Epithelial cell of prostate (primary cell): ENCODE data around the gene ANTKMT.

Source experiments
- DNase-seq: peaks from one replicate; pipeline ENCODE4 v3.0.0-alpha.2; 2011; ENCODE audit warnings: low read depth, low spot score
- H3K27ac ChIP-seq: fragments of 450-650 bp; 2 replicates; pipeline ENCODE4 v1.5.1; 2017; ENCODE audit warnings: mild to moderate bottlenecking

ANTKMT gene

DNA sequence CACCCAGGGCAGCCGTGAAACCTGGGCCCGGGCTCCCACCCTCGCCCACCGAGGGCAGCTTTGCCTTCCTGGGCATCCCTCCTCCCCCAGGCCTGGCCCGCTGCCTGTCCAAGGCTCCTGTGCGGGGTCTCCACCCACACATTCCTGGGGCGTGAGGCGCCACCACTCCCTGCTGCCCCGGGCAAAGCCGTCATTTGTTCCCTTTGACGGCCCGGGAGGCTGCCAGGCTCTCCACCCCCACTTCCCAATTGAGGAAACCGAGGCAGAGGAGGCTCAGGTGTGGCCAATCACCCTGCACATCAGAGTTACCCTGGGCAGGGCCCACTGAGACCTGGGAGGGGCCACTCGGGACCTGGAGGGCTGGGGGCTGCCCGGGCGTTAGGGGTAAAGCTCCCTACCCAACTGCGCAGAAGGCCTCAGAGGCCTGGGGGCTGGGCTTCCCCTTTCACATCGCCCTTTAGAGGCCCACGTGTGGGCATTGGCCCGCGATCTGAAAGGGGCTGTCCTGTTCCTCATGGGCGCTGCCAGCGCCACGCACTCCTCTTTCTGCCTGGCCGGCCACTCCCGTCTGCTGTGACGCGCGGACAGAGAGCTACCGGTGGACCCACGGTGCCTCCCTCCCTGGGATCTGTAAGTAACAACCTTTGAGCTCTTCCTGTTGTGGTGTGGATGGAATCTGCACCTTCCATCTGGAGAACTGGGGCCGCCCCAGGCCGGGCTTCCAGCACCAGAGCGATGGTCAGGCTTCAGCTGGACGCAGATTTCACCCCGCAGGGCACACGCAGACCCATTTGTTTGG is 39.8 kb downstream of the ANTKMT start, which contains the start of gene MSLN:
TSS of gene MSLN (plus strand) at position 190 of the 799 bp plus-strand sequence. CDS start 1,947 bp downstream, outside the sequence.
- H3K27ac ChIP-seq: peak within 1 kb of the TSS; percentile 27
- no peak for DNase-seq

DNA sequence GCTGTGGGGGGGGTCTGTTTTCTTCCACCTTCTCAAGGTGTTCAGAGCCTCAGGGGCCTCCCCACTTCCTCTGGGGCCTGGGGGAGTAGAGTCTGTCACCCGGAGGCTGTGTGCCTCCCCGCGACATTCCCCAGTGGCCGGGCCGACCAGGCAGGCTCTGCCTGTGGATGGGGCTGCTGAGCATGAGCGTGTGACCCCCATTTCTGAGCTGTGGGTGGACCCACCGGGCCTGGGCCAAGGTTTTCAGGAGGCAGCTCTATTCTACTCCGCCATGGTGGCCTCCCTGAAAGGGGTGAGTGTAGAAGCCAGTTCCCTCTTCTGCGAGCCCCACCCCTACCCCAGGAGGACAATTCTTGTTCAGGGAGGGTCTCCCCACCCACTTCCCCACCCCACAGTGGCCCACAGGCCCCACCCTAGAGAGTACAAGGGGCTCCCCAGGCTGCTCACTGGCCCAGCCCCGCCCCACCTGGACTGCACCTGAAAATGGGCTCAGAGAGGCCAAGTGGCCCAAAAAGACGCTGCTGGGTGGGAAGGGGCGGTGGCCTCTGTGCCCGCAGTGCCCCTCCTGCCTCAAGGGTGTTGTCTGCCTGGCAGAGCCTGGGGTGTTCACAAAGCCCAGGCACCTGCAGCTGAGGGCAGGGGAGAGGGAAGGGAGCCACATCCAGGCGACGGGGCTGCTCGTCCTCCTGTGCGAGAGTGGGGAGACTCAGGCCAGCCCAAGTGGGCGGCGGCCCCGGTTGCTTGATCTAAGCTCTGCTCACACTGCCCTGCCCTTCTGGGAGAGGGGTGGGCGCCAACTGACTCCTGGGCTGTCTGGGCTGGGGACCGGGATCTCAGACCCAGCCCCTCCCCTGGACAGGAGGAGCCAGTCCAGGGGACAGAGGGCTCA is 40.9 kb downstream of the ANTKMT start:
- H3K27ac ChIP-seq: no peak overlapping the region
- no peak for DNase-seq

DNA sequence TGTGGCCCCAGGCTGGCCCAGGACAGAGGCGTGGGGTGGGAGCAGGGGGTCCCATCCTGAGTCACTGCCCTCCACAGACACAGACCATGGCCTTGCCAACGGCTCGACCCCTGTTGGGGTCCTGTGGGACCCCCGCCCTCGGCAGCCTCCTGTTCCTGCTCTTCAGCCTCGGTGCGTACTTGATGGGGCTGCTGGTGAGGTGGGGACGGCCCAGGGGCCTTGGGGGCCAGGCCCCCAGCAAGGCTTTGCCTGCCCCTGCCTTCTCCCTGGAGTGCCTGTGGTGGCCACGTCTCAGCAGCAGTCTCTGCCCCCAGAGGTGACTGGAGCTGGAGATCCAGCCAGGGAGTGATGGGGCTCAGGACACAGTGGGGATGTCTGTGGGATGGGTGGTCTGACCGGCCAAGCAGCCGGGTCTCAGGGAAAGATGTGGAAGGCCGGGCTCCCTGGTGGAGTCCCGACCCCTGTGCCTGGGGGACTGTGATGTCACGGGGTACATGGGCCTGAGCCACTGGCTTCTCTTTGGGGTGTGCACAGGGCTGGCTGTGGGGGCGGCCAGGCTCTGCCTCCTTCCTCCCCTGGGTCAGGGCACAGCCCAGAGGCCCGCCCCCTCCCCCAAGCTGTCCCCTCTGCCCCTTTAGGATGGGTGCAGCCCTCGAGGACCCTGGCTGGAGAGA is 41.8 kb downstream of the ANTKMT start:
- H3K27ac ChIP-seq: no peak overlapping the region
- DNase-seq: no peak

DNA sequence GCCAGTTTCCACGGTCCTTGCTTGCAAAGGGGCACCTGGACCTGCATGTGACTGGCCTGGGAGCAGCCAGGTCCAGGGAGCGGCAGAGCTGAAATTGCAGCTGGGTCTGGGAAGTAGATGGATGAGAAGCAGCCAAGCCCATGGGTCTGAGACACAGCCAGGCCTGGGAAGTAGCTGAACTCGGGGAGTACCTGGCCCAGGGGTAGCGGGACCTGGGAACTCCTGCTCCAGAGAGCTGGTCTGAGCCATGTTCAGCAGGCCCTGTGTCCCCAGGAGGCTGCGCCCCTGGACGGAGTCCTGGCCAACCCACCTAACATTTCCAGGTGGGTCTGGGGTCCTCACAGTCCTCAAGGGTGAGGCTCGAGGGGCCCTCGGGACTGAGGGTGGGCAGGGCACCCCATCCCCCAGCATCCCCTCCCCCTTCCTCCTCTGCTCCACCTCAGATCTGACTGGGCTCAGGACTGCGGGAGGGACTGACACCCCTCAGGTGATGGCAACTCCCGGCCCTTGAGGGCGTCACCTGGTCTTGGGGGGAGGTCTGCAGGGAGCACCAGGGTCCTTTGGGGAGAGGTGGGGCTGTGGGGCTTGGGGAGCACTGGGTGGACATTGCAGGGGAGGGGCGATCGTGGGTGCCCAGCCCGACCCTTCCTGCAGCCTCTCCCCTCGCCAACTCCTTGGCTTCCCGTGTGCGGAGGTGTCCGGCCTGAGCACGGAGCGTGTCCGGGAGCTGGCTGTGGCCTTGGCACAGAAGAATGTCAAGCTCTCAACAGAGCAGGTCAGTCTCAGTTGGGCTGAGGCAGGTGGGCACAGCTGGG is 42.6 kb downstream of the ANTKMT start:
- no peak overlapping the region for H3K27ac ChIP-seq
- DNase-seq: no peak

DNA sequence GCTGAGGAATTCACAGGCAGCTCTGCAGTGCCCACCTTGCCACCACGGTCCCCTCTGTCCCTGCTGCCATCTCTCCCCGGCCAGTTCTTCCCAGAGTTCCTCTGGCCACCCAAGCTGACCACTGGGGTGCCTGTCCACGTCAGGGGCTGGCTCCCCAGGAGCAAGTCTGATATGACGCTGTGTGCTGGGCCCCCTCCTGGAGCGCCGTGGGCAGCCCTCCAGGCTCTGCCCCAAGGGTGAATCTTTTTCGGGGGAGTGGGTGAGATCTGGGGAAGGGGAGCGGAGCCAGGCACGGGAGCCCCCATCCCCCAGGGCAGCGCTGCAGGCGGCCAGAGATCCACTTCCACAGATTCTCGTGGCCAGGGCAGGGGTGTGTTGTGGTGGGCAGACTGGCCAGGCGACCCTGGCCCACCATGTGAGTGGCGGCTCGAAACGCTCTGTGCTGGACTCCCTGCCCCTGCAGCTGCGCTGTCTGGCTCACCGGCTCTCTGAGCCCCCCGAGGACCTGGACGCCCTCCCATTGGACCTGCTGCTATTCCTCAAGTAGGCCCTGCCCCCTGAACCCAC is 43.3 kb downstream of the ANTKMT start:
- DNase-seq: no peak
- H3K27ac ChIP-seq: no peak overlapping the region

DNA sequence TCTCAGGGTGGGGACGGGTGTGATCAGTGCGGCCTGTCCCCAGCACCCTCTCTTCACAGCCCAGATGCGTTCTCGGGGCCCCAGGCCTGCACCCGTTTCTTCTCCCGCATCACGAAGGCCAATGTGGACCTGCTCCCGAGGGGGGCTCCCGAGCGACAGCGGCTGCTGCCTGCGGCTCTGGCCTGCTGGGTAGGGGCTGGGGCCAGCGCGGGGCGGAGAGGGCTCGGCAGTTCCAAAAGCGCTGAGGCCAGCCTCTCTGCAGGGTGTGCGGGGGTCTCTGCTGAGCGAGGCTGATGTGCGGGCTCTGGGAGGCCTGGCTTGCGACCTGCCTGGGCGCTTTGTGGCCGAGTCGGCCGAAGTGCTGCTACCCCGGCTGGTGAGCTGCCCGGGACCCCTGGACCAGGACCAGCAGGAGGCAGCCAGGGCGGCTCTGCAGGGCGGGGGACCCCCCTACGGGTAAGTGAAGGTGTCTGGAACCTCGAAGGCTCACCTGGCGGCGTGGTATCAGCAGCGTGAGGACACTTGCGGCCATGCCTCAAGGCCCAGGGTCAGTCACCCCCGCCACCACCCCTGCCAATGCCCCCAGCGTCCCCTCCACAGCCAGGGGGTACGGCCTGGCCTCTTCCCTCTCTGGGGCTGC is 44.0 kb downstream of the ANTKMT start:
- no peak overlapping the region for H3K27ac ChIP-seq
- no peak for DNase-seq

DNA sequence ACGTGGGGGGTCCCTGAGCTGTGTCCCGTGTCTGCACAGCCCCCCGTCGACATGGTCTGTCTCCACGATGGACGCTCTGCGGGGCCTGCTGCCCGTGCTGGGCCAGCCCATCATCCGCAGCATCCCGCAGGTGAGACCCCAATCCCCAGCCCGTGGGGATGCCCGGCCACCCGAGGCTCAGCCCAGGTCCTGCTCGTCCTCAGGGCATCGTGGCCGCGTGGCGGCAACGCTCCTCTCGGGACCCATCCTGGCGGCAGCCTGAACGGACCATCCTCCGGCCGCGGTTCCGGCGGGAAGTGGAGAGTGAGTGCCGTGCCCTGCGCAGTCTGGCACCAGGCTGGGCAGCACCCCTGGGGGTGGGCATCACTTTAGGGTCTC is 44.5 kb downstream of the ANTKMT start:
- DNase-seq: no peak
- no peak overlapping the region for H3K27ac ChIP-seq

DNA sequence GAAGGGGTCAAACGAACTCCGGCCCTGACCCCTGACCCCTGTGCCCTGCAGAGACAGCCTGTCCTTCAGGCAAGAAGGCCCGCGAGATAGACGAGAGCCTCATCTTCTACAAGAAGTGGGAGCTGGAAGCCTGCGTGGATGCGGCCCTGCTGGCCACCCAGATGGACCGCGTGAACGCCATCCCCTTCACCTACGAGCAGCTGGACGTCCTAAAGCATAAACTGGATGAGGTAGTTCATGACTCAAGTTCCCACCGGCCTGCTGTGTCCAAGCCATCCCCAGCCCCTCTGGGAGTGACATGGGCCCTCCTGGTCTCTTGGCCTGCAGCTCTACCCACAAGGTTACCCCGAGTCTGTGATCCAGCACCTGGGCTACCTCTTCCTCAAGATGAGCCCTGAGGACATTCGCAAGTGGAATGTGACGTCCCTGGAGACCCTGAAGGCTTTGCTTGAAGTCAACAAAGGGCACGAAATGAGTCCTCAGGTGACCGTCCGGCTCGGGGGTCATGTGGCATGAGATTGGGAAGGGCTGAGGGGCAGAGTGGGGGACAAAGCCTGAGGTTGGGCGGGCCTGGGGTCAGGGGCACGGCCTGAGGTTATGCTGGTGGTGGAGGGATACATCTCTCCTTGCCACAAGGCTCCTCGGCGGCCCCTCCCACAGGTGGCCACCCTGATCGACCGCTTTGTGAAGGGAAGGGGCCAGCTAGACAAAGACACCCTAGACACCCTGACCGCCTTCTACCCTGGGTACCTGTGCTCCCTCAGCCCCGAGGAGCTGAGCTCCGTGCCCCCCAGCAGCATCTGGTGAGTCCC is 45.3 kb downstream of the ANTKMT start:
- no peak for DNase-seq

DNA sequence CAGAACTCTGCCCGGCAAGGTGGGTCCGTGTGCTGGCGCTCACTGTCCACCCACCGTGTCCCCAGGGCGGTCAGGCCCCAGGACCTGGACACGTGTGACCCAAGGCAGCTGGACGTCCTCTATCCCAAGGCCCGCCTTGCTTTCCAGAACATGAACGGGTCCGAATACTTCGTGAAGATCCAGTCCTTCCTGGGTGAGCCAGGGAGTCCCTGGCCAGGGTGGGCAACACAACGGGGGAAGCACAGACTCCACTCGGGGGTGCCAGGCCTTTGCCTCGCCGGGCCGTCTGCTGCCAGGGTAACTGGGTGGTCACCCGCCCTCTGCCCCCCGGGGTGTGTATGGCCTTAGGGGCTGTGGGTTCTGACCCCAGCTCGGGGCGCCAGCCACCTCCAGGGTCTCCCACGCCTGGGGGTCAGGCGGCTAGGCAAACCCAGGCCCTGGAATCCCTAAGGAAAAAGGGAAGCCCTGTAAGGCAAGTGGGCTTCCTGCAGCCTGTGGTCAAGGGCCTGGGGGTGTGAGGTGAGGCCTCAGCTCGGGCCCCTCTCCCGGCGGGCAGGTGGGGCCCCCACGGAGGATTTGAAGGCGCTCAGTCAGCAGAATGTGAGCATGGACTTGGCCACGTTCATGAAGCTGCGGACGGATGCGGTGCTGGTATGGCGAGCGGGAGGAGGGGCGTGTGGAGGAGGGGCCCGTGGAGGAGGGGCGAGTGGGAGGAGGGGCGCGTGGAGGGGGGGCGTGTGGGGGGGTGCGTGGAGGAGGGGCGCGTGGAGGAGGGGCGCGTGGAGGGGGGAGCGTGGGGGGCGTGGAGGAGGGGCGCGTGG is 46.1 kb downstream of the ANTKMT start:
- no peak overlapping the region for H3K27ac ChIP-seq
- no peak for DNase-seq

More for the DNA sequence above, 45.3 kb downstream of the ANTKMT start:
- H3K27ac ChIP-seq: no peak overlapping the region

DNA sequence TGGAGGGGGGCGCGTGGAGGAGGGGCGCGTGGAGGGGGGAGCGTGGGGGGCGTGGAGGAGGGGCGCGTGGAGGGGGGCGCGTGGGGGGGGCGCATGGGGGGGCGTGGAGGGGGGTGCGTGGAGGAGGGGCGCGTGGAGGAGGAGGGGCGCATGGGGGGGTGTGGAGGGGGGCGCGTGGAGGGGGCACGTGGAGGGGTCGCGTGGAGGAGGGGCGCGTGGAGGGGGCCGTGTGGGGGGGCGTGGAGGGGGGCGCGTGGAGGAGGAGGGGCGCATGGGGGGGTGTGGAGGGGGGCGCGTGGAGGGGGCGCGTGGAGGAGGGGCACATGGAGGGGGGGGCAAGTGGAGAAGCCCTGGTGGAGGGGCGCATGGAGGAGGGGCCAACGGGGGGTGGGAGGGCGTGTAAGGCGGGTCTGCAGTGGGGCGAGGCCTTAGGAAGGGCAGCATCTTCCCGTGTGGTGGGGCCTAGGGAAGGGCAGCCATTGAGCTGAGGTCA is 46.8 kb downstream of the ANTKMT start:
- H3K27ac ChIP-seq: no peak overlapping the region
- DNase-seq: no peak

DNA sequence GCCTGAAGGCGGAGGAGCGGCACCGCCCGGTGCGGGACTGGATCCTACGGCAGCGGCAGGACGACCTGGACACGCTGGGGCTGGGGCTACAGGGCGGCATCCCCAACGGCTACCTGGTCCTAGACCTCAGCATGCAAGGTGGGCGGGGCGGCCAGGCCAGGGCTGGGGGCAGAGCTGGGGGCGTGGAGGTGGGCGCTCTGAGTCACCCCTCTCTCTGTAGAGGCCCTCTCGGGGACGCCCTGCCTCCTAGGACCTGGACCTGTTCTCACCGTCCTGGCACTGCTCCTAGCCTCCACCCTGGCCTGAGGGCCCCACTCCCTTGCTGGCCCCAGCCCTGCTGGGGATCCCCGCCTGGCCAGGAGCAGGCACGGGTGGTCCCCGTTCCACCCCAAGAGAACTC is 47.5 kb downstream of the ANTKMT start:
- H3K27ac ChIP-seq: no peak overlapping the region

DNA sequence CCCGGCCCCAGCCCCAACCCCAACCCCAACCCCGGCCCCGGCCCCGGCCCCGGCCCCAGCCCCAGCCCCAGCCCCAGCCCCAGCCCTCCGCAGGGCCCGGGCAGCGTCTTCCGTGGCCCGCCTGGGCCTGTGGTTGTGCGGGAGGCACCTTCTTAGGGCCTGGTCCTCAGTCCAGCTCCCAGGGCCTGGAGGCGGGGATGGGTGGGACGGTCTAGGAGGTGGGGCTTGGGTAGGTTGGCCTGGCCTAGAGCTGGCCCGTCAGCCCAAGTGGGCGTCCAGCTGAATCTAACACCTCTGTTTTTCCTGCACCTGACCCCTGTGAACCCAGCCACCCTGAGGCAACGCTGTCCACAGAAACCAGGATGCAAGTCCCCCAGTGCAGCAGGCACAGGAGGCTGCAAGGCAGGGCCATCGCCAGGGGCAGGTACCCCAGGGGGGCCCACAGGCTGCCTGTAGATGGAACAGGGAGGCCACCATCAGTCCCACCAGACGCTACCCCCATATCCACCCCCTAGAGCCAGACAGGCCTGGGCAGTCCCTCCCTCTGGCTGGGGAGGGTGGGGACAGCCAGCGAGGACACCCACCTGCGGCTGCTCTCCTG is 48.3 kb downstream of the ANTKMT start:
- no peak overlapping the region for H3K27ac ChIP-seq
- DNase-seq: no peak

More for the DNA sequence above, 47.5 kb downstream of the ANTKMT start:
- no peak for DNase-seq

DNA sequence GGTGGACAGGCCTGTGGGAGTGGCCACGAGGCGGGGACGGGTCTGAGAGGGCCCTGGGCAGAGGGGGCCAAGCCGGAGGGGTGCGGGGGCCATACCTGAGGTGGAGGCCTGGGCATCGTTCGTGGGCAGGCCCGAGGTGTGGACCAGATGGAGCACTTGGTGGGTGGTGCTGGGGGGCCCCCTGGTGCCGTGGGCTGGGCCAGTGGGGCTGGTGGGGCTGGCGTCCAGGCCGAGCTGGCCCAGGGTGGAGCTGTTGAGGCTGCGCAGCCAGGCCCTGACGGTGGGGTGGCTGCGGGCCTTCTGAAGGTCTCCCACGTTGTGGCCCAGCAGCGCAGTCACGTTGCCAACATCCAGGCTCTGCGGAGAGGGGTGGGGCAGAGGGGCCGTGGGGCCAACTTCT is 49.0 kb downstream of the ANTKMT start:
- no peak for DNase-seq
- no peak overlapping the region for H3K27ac ChIP-seq

DNA sequence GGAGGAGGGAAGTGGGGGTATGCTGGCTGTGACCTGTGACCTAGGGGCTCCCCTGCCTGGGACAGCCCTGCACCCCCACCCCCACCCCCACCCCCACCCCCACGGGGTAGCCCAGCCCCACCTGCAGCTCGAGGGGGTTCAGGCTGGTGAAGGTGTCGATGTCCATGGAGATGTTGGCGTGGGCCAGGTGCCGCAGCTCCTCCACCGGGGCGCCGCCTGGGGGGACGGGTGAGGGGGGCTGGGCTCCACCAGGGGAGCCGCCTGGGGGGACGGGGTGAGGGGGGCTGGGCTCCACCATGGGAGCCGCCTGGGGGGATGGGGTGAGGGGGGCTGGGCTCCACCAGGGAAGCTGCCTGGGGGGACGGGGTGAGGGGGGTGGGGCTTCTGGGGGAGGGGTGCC is 49.5 kb downstream of the ANTKMT start:
- H3K27ac ChIP-seq: no peak overlapping the region
- DNase-seq: no peak
